GM19193 (cell line): ENCODE data around the gene HAGH.

Experiments
- POLR2A ChIP-seq: IDR thresholded peaks from 4 replicates; pipeline ENCODE4 v1.6.1; 2011; ENCODE audit not compliant: insufficient read depth, insufficient read length; ENCODE audit errors: extremely low read depth

The HAGH gene

DNA sequence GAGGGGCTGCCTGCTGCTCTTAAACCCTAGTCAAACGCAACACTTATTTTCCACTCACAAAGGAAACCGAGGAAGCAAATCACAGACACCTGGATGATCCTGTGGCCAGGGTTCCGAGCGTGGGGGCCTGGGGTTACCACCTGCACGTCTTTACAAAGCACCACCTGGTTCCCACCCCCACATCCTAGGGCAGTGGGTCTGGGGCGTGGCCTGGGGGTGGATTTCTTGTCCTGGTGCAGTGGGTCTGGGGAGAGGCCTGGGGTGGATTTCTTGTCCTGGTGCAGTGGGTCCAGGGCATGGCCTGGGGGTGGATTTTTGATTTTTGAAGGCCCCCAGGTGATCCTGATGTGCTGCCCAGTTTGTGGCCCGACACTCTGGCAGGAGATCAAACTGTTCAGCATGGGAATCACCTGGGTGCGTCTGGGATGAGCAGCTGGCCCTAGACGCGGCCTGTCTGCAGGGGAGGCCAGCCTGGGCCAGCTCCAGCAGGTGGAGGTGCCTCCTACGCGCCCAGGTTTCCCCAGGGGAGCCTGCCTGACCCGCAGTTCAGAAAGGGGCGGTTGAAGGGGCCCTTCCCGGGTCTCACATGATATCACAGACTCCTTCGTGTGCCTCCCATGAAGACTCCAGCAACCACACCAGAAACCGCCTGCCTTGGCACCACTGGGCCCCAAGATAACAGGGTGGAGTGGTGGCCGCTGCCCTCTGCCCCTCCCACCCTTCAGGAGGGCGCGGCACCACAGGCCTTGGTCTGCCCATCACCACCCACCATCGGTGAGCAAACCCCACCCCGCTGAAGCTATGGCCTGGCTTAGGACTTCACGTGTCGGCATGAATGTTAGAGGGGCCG, 6.3 kb downstream of the HAGH start:
- no peak for TF ChIP-seq POLR2A

DNA sequence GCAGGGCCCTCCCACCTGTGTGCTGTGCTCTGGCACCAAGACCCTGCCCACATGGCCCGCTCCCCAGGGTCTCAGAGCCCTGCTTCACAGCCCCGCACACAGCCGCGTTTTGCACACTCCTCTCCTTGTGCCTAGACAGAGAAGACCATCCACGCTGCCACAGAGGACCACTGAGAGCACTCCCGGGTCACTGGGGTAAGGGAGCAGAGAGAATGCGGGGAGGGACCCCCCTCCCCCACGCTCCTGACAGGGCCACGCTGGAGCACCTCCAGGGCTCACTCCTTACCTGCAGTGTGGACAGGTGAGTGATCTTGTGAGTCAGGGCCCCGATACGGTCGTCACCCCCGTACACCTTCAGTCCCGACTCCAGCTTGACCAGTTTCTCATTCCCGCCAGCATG, 7.0 kb downstream of the HAGH start:
- TF ChIP-seq POLR2A, result no peak

GRCh38 chr16:1818873-1819525, 7.6 kb downstream of the HAGH start:
- no peak for TF ChIP-seq POLR2A

DNA sequence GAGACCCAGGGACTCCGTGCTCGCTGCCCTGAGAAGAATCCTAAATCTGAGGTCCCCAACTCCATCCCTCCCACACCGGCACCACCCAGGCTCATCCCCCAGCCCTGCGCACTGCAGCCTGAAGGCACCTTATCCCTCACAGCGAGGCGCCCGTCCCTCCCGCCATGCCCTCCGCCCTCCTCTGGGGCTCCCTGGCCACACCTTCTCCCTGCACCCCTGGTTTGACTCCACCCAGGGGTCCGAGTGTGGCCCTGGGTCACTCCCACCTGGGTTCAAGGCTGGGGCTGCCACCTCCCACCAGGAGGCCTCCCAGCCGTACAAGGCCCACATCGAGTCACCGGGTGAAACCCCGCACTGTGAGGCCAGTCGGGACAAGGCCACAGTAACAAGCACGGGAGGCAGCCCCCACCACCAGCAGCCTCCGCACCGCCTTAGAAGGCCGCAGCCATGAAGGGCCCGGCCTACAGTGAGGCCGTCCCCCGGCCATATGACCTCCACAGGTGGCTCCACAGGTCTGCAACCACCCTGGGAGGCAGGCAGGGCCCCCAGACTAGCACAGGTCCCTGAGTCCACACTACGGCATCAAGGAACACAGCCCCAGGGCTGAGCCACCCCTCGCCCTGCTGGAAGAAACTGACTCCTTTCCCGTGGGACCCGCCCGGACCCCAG, 8.3 kb downstream of the HAGH start:
- no peak for TF ChIP-seq POLR2A

- TF ChIP-seq POLR2A, result no peak
These were observed 8.9 kb downstream of the HAGH start for GRCh38 chr16:1817716-1818115.

DNA sequence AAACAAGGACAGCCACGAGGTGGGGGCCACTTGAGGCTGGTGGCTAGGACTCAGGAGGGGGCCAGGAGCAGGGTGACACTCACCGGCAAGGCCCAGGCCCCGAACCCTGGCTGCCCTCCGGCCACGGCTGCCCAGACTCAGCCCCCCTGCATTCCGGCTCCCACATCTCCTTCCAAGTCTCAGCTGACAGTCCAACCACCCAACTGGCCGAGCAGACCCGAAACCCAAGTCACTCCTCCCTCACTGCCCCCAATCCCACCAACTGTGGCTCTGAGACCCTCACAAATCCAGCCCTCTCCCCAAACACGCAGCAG, 9.4 kb downstream of the HAGH start:
- no peak for TF ChIP-seq POLR2A

- TF ChIP-seq POLR2A, result no peak
These were observed 10.0 kb downstream of the HAGH start for GRCh38 chr16:1816396-1817275.

- no peak for TF ChIP-seq POLR2A
These were observed 11.2 kb downstream of the HAGH start for GRCh38 chr16:1815461-1815860.

DNA sequence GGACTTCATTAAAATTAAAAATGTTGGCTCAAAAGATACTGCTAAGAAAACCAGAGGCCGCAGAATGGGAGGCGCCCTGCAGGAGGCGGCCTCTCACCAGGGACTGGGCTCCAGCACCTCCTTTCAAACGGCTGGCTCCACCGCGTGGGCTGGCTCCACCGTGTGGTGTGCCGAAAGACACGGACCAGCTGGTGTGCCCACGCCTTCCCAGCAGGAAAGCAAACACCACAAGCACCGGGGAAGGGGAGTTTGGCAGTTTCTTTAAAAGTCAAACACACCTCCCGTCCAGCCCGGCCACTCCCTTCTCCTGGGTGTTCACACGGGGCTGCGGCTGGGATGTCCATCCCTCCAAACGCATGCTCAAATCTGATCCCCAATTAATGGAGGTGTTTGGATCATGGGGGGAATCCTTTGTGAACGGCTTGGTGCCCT, 13.9 kb downstream of the HAGH start:
- TF ChIP-seq POLR2A, result no peak

DNA sequence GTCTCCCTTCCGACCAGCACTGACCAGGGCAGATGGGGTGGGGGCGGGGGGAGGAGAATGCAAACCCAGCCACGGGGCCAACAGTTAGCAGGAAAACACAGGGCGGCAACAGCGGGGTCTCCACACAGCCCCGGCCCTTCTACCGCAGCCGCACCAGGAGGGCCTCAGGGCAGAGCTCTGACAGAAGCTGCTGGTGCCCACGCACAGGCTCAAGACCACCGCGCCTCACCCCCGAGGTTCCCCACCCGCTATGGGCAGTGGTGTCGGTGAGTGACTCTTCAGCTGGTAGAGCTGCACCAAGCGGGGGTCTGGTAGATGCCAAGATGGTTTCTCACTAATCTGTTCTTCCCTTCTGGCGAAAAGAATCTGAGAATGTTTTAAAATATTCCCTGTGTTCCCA, 16.1 kb downstream of the HAGH start:
- TF ChIP-seq POLR2A, result no peak

DNA sequence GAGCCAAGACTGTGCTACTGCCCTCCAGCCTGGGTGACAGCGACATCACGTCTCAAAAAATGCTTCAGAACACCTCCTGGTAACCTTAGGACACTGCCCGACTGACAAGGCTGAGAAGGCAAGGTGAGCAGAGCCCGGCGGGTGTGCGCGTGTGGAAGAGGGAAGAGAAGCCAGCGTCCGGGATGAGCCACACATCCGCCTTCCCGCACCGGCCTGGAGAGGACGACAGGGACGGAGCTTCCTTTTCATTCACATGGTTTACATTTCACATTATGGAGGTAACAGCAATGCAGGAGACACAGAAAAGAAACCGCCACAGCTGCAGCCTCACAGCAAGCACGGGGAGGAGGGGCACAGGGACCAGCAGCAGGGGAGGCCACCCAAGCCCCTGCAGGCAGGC, 16.5 kb downstream of the HAGH start:
- TF ChIP-seq POLR2A, result no peak

DNA sequence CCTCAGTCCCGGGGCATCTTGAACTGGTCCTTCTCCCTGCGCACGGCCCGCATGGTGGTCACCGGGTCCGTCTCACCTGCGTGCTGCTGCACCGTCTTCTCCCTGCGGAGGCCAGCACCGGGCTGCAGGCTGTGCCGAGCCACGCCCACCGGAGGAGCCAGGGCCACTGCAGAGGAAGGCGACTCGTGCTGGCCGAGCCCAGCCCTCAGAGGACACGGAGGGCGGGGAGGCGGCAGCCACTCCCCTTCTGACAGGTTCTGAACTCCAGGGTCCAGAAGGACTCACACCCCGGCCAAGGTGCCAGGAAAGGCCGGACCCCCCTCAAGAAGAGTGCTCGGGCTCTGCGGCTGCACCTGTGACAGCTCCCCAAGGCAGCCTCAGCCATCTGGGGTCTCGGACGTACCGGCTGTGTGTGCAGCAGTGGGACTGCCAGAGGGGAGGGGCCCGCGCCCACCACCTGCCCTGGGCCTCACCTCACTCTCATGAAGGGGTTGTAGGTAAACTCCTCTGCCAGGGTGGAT, 17.3 kb downstream of the HAGH start:
- no peak for TF ChIP-seq POLR2A

GRCh38 chr16:1808691-1809090, 17.9 kb downstream of the HAGH start:
- TF ChIP-seq POLR2A, result no peak

DNA sequence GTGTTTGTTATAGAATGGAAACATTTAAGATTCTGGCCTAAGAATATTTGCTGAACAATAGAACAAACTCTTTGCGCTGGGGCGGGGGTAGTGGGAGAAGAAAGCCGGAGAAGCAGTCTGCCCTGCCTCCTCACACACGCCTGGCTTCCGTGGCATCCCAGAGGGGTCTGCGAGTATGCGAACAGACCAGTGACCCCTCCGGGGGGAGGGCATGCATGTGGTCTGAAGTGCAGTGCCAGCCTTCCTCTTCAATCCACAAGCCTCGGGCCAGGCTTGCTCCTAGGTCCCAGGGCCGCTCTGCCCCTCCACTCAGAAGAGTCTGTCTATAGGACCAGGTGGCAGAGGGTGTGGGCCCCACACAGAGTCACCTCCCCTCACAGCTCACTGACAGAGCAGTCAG, 19.0 kb downstream of the HAGH start:
- no peak for TF ChIP-seq POLR2A

DNA sequence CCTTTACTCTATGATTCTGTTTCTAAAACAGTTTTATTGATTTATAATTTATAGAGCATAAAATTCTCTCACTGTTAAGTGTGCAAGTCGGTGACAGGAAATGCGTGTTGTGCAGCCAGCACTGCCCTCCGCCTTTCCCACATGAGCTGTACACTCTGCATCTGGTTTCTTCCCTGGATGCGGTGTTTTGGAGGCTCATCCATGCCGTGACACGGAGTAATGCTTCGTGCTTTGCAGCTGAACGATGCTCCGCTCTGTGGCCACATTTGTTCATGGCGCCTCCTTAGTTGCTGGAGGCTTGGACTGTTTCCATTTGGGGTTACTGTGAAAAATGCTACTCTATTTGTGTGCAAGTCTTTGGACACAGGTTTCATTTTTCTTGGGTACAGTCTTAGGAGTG, 25.9 kb downstream of the HAGH start:
- TF ChIP-seq POLR2A, result no peak
